Spleen (tissue), 7 donors: Measurements from ENCODE around the gene ADCY1.

Experiments
- CTCF ChIP-seq, 11 experiments: fragments of 200-600 bp in 7 of 11; fragments of 450-650 bp in 4 of 11; sonication (generic) in 4 of 11; IDR thresholded peaks in 8 of 11; conservative IDR thresholded peaks in 3 of 11; 1 replicate in 7 of 11; 2 replicates in 4 of 11; pipeline versions ENCODE4 v1.4.0 to v1.8.0; 2016 to 2021; ENCODE audit warnings: antibody characterized with exemption in 11 of 11, inconsistent platforms in 4 of 11, mild to moderate bottlenecking in 1 of 11
- POLR2A ChIP-seq, 3 donors: fragments of 450-650 bp; IDR thresholded peaks; one replicate each; pipeline ENCODE4 v1.5.1; 2017; ENCODE audit warnings: antibody characterized with exemption in 3 of 3, mild to moderate bottlenecking in 1 of 3
- POLR2AphosphoS5 ChIP-seq, 3 donors: sonication (generic); formaldehyde crosslinking; IDR thresholded peaks; one replicate each; pipeline ENCODE4 v1.5.1; 2017; ENCODE audit warnings: antibody characterized with exemption in 3 of 3
- donor health status: DM: no; HTN: no; CAD: no; lungs with moderate emphysema.
- donor health status: DM: no; HTN: no; CAD: no.
- donor health status: DM: no; HTN: no; CAD: no.

GRCh38 chr7:45659496-45660139 is 85.5 kb downstream of the ADCY1 start:
- TF ChIP-seq CTCF (IDR thresholded peaks at IDR 0.05 in 8 of 11, conservative IDR thresholded peaks at IDR 0.05 in 3 of 11), result no peak
- TF ChIP-seq POLR2A (IDR thresholded peaks at IDR 0.05), result no peak
- TF ChIP-seq POLR2AphosphoS5 (IDR thresholded peaks at IDR 0.05), result no peak
